CD4-positive, alpha-beta T cell (primary cell): ENCODE measurements around the gene CSRNP2. TPM values are rescaled to one million over a fixed set of nuclear protein-coding genes. Genes with fewer than 3 reads are reported as not detected.
A peak's percentile ranks its signal among the peaks of the same experiment; 100 is the strongest.
"Not testable (repeated sequence)": the region's sequence is repeated elsewhere in the genome, so short reads cannot be mapped to it uniquely, and the experiment has no call there.

Experiments
- ATAC-seq: fragments of 200-7000 bp; cut with Tn5 transposase; one replicate; pipeline ENCODE4 v1.10.0; 2022; ENCODE audit warnings: mild to moderate bottlenecking; ENCODE audit not compliant: poor library complexity
- CTCF ChIA-PET: fragments of 350-600 bp; sonication (Branson Sonifier 250); formaldehyde crosslinking; loops from one replicate; lab custom pipeline; 2021; ENCODE audit warnings: antibody characterized with exemption, inconsistent platforms; lab: Charles Lee
- POLR2A ChIA-PET: fragments of 350-600 bp; sonication (Branson Sonifier 250); formaldehyde crosslinking; loops from one replicate; lab custom pipeline; 2021; ENCODE audit warnings: antibody characterized with exemption, inconsistent platforms; lab: Charles Lee
- DNase-seq, 14 experiments: peaks; one replicate each; pipeline ENCODE4 v3.0.0-alpha.2; 2013 to 2020; ENCODE audit warnings: mixed read lengths in 2 of 14
- H3K27ac ChIP-seq, 2 donors: one replicate each; pipeline versions ENCODE4 v1.5.1 to v1.7.0; 2013; ENCODE audit warnings: low read length in 2 of 2, low read depth in 1 of 2, mild to moderate bottlenecking in 1 of 2
- H3K27me3 ChIP-seq, 2 experiments: 1 replicate in 1 of 2; 2 replicates in 1 of 2; pipeline versions ENCODE4 v1.6.1 to v1.7.0; 2013; ENCODE audit warnings: low read length in 2 of 2, control low read depth in 1 of 2, mild to moderate bottlenecking in 1 of 2, moderate library complexity in 1 of 2; ENCODE audit not compliant: insufficient read depth in 2 of 2, control insufficient read depth in 1 of 2
- H3K36me3 ChIP-seq: one replicate; pipeline ENCODE4 v1.6.1; 2013; ENCODE audit warnings: low read length, control low read depth; ENCODE audit not compliant: insufficient read depth
- H3K4me1 ChIP-seq: one replicate; pipeline ENCODE4 v1.6.1; 2013; ENCODE audit warnings: low read length, control low read depth; ENCODE audit not compliant: insufficient read depth
- H3K4me3 ChIP-seq: one replicate; pipeline ENCODE4 v1.5.1; 2013; ENCODE audit warnings: mild to moderate bottlenecking, low read length, moderate library complexity
- H3K9me3 ChIP-seq, 2 experiments: 1 replicate in 1 of 2; 2 replicates in 1 of 2; pipeline versions ENCODE4 v1.6.1 to v1.7.0; 2013; ENCODE audit warnings: low read length in 2 of 2, mild to moderate bottlenecking in 2 of 2, control low read depth in 1 of 2, moderate library complexity in 1 of 2; ENCODE audit not compliant: control insufficient read depth in 1 of 2, insufficient read depth in 1 of 2
- H3K27ac Mint-ChIP-seq: one replicate; pipeline ENCODE4 v1.8.0; 2020; ENCODE audit warnings: mixed read lengths
- H3K27me3 Mint-ChIP-seq: one replicate; pipeline ENCODE4 v1.8.0; 2021; ENCODE audit warnings: mixed read lengths
- H3K36me3 Mint-ChIP-seq: one replicate; pipeline ENCODE4 v1.8.0; 2021; ENCODE audit warnings: low read depth, mixed read lengths
- H3K4me1 Mint-ChIP-seq: one replicate; pipeline ENCODE4 v1.8.0; 2021; ENCODE audit warnings: low read depth, mixed read lengths
- H3K4me3 Mint-ChIP-seq: one replicate; pipeline ENCODE4 v1.8.0; 2020; ENCODE audit warnings: mild to moderate bottlenecking, mixed read lengths
- H3K9me3 Mint-ChIP-seq: one replicate; pipeline ENCODE4 v1.8.0; 2020; ENCODE audit warnings: mixed read lengths
- intact Hi-C, 2 experiments: fragments of 100-400 bp; cut with DNase I in 1 of 2; cut with micrococcal nuclease in 1 of 2; formaldehyde crosslinking; loops; one replicate each; pipeline versions ENCODE4 v1.15.1 to v1.9.0; 2023 to 2025; cut with DNase I, micrococcal nuclease
- total RNA-seq, 174 experiments: library from RNA in 2 of 174; stranded (reverse) in 2 of 174; gene quantifications; one replicate each; pipeline ENCODE4 v1.2.3 and lab custom pipeline; 2021 to 2026
- TF ChIP-seq, protein P1 (sequence below): fragments of 200-600 bp; IDR thresholded peaks from one replicate; pipeline ENCODE4 v1.8.0; 2022; ENCODE audit warnings: antibody characterized with exemption, mild to moderate bottlenecking

CSRNP2 gene
- total RNA-seq, 2 experiments from 2014 or later, result 14.4 to 16.5 TPM

DNA sequence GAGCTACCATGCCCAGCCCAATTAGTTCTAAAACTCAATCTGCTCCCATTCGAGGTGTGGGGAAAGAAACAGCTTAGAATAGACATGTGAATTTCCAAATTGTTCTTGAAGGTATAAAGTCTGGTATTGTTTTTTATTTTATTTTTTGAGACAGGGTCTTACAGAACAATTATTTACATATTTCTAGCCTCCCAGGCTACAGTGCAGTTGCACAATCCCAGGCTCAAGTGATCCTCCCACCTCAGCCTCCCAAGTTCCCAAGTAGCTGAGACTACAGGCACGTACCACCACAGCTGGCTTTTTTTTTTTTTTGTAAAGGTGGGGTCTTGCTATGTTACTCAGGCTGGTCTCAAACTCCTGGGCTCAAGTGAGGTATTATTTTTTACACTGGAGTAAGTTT is 63.5 kb downstream of the CSRNP2 start:
- Histone ChIP-seq H3K27ac (no peak overlapping the region), H3K4me3 (no peak overlapping the region), H3K9me3 (no peaks in the 10 kb centered on the region), H3K27me3 (no peaks in the 10 kb centered on the region), H3K4me1 (peaks cover 39% of the 10 kb centered on the region), H3K36me3 (peaks cover 4% of the 10 kb centered on the region)
- ChIA-PET POLR2A (interaction anchor here (2.5 kb wide), 1 partner anchor 11 kb away, joined by 9 read pairs; no protein-coding TSS in a partner anchor), CTCF (no interaction called here)
- H3K36me3 Mint-ChIP-seq, result peaks cover 6% of the 10 kb centered on the region
- H3K27ac Mint-ChIP-seq, result no peak overlapping the region
- ATAC-seq (no peak), DNase-seq (no peak)
- H3K27me3 Mint-ChIP-seq, result no peaks in the 10 kb centered on the region
- peaks cover 64% of the 10 kb centered on the region for H3K4me1 Mint-ChIP-seq
- intact Hi-C loops, result no loop called here
- no peak overlapping the region for H3K4me3 Mint-ChIP-seq
- H3K9me3 Mint-ChIP-seq, result no peaks in the 10 kb centered on the region
- TF ChIP-seq, protein P1, sequence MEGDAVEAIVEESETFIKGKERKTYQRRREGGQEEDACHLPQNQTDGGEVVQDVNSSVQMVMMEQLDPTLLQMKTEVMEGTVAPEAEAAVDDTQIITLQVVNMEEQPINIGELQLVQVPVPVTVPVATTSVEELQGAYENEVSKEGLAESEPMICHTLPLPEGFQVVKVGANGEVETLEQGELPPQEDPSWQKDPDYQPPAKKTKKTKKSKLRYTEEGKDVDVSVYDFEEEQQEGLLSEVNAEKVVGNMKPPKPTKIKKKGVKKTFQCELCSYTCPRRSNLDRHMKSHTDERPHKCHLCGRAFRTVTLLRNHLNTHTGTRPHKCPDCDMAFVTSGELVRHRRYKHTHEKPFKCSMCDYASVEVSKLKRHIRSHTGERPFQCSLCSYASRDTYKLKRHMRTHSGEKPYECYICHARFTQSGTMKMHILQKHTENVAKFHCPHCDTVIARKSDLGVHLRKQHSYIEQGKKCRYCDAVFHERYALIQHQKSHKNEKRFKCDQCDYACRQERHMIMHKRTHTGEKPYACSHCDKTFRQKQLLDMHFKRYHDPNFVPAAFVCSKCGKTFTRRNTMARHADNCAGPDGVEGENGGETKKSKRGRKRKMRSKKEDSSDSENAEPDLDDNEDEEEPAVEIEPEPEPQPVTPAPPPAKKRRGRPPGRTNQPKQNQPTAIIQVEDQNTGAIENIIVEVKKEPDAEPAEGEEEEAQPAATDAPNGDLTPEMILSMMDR, result no peak

DNA sequence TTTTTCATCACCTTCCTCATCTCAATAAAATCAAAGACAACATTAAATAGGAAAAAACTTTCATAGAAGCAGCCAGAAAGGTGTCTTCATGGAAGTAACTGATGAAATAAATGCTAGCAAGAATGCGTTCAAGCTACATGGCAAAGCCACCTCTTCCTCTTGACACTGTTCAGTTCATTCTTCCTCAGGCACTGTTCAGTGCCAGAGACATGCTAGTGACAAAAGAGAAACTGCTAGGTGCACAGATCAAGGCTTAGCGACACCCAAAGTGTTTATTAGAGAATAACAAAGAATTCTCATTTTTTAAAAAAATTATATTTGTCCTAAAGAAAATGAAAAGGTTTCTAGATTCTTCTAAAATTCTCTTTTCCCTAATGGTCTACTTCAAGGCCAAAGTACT is 64.4 kb downstream of the CSRNP2 start:
- ChIA-PET CTCF (interaction anchor here (0.7 kb wide), 3 partner anchors 17 to 908 kb away, joined by 3 to 5 read pairs (median 3); no protein-coding TSS in a partner anchor), POLR2A (interaction anchor here (2.5 kb wide), 1 partner anchor 10 kb away, joined by 9 read pairs; no protein-coding TSS in a partner anchor)
- H3K9me3 Mint-ChIP-seq, result no peaks in the 10 kb centered on the region
- ATAC-seq, result no peak
- H3K27ac ChIP-seq, result no peak overlapping the region
- peaks cover 6% of the 10 kb centered on the region for H3K36me3 Mint-ChIP-seq
- H3K27me3 ChIP-seq, result no peaks in the 10 kb centered on the region
- TF ChIP-seq, protein P1, result no peak
- no peak overlapping the region for H3K4me3 Mint-ChIP-seq
- no peak for DNase-seq
- H3K36me3 ChIP-seq, result peaks cover 4% of the 10 kb centered on the region
- peaks cover 31% of the 10 kb centered on the region for H3K4me1 ChIP-seq
- no peaks in the 10 kb centered on the region for H3K27me3 Mint-ChIP-seq
- H3K4me1 Mint-ChIP-seq, result peaks cover 55% of the 10 kb centered on the region
- no peaks in the 10 kb centered on the region for H3K9me3 ChIP-seq
- peak overlapping the region; percentile 20 for H3K27ac Mint-ChIP-seq
- intact Hi-C loops, result no loop called here
- H3K4me3 ChIP-seq, result no peak overlapping the region

DNA sequence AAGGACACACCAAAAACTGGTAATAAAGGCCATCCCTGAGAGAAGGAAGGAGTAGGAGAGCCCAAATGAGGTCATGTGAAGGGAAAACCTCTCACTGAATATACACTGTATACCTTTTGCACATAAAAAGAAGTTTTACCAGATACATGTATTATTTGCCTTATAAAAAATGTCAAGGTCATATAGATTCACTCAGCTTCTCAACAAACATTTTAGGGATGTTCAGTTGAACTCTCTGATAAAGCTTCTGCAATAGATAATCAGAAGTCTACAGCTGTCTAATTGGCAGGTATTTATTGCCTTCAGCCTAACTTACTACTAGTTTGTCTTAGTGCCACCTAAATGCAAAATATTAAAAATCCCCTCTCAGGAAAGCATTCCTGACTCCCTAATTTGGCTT is 65.9 kb downstream of the CSRNP2 start:
- no peak for DNase-seq

DNA sequence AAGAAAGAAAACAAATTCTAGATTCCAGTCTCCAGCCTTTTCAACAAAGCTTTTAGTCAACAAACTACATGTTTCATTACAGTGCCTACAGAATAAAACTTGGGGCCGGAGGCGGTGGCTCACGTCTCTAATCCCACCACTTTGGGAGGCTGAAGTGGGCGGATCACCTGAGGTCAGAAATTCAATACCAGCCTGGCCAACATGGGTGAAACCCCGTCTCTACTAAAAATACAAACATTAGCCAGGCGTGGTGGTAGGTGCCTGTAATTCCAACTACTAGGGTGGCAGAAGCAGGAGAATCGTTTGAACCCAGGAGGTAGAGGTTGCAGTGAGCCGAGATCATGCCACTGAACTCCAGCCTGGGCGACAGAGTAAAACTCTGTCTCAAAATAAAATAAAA is 68.9 kb downstream of the CSRNP2 start:
- H3K36me3 Mint-ChIP-seq, H3K4me3 ChIP-seq, DNase-seq, intact Hi-C loops, H3K27ac ChIP-seq, H3K4me3 Mint-ChIP-seq, ATAC-seq, H3K27me3 ChIP-seq, H3K36me3 ChIP-seq, H3K9me3 Mint-ChIP-seq, H3K27ac Mint-ChIP-seq, POLR2A ChIA-PET, H3K4me1 ChIP-seq, H3K9me3 ChIP-seq, H3K27me3 Mint-ChIP-seq: not testable (repeated sequence)
- H3K4me1 Mint-ChIP-seq, result peaks cover 47% of the 10 kb centered on the region
- CTCF ChIA-PET, result interaction anchor here (0.6 kb wide), 1 partner anchor 17 kb away, joined by 3 read pairs; no protein-coding TSS in a partner anchor

More for the DNA sequence above, 65.9 kb downstream of the CSRNP2 start:
- Mint-ChIP-seq H3K36me3 (peaks cover 6% of the 10 kb centered on the region), H3K9me3 (no peaks in the 10 kb centered on the region), H3K4me3 (no peak overlapping the region), H3K4me1 (peaks cover 54% of the 10 kb centered on the region), H3K27ac (no peak overlapping the region), H3K27me3 (no peaks in the 10 kb centered on the region)
- Histone ChIP-seq H3K4me3 (no peak overlapping the region), H3K27me3 (no peaks in the 10 kb centered on the region), H3K4me1 (peaks cover 25% of the 10 kb centered on the region), H3K9me3 (no peaks in the 10 kb centered on the region), H3K27ac (no peak overlapping the region), H3K36me3 (peaks cover 4% of the 10 kb centered on the region)
- TF ChIP-seq, protein P1, result no peak
- no peak for ATAC-seq
- intact Hi-C loops, result no loop called here
- ChIA-PET CTCF (no interaction called here), POLR2A (no interaction called here)
